Cerebellar cortex (tissue), 1 donor: Measurements from ENCODE around the gene ALPL.
A peak's percentile ranks its signal among the peaks of the same experiment; 100 is the strongest.
"Not testable (repeated sequence)": the region's sequence is repeated elsewhere in the genome, so short reads cannot be mapped to it uniquely, and the experiment has no call there.

Experiments
- DNase-seq: peaks from one replicate; pipeline ENCODE4 v3.0.0-alpha.2; 2015; ENCODE audit warnings: low spot score

ALPL gene

DNA sequence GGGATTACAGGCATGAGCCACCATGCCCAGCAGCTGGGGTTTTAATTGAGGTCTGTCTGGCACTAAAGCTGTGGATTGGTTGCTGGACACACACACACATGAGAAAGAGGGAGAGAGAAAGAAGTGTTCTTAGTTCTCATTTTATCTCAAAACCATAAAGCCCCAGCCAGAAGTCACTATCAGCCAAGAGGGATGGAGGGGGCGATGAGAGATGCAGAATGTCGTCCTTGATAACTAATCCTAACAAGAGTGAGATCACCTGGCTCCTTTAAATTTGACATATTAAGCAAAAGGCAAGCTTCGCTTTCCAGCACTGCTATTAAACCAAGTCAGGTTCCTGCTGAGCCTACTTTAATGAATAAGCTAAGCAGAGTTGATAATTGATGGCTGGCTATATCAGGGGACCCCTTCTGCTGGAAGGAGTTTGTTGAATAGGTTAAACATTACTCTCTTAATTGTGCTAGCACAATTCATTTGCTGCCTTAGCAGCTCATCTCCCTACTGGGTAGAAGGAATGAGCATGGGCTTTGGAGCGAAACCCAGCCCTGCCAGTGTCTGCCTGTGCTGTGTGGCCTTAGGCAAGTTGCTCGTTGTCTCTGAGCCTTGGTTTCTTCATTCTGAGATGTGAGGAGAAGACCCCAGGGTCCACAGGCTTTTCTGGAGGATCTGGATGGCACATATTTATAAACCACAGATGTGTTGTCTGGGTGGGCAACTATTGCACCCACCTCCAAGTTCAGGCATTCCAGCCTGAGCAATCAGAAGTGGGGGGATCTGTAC, 50.8 kb downstream of the ALPL start:
- DNase-seq = no peak

DNA sequence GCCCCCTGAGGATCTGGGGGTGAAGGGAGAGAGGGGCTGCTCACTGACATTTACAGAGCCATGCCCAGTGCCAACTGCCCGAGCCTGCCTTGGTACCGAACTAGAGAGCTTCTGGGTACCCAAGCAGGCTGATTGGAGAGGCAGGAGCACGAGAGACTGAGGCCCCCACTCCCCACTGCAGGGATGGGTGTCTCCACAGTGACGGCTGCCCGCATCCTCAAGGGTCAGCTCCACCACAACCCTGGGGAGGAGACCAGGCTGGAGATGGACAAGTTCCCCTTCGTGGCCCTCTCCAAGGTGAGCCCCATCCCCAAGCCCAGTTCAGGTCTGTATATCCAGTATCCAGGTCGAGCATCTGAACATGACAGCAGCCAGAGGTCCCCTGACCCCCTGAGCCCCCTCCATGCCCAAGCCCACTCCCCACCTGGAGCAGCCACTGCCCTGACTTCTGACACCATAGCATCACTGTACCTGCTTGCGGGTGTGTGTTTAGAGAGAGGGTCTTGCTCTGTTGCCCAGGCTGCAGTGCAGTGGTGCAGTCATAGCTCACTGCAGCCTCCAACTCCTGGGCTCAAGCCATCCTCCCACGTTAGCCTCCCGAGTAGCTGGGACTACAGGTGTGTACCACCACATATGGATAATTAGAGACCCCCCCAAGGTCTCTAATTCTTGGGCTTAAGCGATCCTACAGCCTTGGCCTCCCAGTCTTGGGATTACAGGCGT, 51.9 kb downstream of the ALPL start:
- no peak for DNase-seq

DNA sequence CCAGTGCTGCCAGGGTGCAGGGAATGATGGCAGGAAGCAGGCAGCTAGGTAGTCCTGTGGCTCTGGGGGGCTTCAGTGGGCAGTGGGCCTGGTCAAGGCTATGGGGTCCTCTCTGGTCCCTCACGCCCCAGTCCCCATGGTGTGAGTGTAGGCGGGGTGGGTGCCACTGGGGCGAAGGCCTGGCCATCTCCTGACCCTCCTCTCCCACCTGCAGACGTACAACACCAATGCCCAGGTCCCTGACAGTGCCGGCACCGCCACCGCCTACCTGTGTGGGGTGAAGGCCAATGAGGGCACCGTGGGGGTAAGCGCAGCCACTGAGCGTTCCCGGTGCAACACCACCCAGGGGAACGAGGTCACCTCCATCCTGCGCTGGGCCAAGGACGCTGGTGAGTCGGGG, 53.7 kb downstream of the ALPL start:
- no peak for DNase-seq

DNA sequence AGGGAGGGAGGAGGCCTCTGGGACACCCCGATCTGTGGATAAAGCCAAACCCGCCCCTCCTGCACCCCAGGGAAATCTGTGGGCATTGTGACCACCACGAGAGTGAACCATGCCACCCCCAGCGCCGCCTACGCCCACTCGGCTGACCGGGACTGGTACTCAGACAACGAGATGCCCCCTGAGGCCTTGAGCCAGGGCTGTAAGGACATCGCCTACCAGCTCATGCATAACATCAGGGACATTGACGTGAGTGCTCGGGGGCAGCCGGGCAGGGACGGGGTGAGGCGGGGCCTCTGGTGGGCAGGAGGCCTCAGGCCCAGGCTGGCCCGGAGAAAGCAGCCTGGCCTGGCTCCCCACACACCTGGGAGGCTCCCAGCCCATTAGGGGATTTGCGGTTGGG, 54.7 kb downstream of the ALPL start:
- DNase-seq = no peak

DNA sequence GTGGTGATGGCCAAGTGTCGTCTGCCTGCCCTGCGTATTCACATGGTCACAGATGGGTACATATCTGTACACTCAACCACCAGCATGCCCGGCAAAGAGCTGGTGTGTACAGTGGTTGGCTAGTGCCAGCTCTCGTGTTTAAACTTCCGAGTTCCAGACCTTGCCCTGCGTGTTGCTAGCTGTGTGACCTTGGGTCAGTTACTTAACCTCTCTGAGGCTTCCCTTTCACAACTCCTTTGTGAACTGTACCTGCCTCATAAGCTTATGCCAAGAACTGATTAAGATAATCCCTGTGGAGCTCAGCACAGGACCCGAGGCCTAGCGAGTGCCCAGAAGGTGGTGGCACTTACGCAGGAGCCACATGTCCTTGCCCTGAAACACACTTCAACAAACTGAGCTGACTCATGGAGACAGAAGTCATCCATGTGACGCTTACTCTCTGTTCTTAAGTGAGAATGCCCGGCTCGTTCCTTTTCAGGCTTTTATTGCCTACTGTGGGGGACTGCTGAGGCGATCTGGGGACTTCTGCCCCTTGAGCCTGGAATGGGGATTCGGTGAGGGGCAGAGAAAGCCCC, 55.4 kb downstream of the ALPL start:
- no peak for DNase-seq

DNA sequence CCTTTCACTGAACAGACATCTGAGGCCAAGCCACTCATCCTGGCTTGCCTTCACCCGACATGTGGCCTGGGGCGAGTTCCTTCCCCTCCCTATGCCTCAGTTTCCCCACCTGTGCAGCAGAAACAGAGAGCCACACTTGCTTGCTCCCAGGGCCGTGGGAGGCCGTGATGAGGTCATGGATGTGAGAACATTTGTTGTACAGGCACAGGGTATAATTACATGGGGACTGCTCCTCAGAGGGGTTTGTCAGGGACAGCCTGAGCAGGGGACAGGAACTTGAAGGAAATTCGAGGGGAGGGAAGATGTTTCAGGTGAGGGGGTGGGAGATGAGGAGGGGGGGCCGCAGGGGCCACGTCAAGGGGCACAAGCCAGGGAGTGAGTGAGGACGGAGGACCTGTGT, 56.1 kb downstream of the ALPL start:
- no peak for DNase-seq

DNA sequence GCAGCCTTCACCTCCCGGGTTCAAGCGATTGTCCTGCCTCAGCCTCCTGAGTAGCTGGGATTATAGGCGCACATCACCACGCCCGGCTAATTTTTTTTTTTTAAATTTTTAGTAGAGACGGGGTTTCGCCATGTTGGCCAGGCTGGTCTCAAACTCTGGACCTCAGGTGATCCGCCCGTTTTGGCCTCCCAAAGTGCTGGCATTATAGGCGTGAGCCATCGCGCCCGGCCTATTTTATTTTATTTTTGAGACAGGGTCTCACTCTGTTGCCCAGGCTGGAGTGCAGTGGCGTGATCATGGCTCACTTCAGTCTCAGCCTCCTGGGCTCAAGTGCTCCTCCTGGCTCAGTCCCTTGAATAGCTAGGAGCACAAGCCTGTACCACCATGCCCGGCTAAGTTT, 57.1 kb downstream of the ALPL start:
- DNase-seq = not testable (repeated sequence)

DNA sequence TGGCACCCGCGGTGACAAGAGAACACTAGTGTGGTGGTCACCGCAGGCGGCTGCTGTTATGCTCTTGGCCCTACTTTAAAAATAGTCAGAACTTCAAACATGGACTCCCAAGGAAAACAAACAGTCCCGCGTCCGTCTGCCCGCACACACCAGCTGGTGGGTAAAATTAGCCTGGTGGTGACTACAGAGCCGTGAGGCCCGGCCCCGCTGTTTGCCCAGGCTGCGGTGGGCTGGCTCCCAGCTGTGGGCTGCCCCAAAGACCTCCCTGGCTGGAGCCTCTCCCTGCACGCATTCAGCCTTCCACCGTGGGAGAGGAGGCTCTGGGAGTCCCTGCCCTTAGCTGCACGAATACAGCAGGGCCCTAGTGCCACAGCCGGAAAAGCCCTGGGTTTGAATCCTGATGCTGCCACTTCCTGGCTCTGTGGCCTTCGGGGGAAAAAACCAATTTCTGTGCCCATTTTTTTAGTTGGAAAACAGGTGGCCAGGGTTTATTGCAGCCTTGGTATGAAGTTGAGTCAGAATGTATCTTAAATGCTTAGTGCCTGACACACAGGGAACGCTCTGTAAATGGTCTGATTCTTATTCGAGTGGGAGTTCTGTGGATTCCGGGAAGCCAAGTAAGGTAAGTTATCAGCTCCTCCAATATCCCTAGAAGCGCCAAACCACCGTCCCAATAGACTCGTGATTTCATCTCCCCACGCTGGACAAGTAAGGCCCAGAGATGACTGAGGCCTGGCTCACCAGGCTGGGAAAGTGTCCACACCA, 58.2 kb downstream of the ALPL start:
- no peak for DNase-seq

DNA sequence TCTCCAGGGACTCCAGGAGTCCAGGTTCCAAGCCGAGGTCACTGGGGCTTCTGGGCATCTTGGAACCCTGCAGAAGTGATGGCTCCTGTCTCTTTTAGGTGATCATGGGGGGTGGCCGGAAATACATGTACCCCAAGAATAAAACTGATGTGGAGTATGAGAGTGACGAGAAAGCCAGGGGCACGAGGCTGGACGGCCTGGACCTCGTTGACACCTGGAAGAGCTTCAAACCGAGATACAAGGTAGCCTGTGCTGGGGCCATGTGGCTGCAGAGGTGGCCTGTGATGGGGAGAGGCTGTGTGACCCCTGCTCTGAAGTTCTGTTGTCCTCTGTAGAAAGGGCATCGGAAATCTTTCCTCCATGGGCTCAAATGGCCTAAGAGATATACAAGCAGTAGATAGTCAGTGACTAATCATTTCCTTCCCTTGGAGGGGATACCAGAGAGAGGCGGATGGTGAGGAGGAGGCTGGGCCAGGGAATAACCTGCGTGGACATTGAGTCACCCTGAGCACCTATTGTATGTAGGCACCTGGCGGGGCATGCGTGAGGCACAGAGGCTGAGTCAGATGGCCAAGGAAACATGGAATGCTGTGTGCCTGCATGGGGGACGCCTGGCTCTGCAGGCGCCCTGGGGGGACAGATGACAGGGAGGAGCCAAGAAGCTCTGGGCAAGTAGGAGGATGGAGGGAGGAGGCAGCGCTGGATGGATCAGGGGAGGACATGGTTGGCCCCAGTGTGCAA, 59.0 kb downstream of the ALPL start:
- peak; percentile 47 for DNase-seq

DNA sequence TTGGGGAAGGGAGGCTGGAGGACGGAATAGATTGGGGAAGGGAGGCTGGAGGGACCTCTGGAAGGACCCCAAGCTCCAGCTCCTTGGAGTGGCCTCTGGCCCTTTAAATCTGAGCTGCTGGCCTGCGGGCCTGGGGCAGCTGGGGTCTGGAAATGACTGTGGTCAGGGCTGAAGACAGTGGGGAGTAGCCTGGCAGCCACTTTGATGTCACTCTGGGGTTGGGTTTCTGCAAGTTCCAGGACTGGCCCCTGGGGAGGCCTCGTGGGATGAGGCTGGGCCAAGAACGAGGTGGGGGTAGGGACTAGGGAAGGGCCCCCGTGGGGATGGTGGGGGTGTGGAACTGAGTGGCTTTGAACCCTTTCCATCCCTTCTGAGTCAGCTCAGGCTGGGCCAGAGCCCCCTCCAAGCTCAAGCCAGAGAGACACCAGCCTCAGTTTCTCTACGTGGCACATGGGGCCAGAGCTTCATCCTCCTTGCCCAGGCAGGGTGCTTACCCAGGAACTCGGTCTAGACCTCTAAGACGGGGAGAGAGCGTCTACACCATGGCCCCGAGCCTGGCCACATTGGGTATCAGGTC, 59.7 kb downstream of the ALPL start:
- DNase-seq = no peak

DNA sequence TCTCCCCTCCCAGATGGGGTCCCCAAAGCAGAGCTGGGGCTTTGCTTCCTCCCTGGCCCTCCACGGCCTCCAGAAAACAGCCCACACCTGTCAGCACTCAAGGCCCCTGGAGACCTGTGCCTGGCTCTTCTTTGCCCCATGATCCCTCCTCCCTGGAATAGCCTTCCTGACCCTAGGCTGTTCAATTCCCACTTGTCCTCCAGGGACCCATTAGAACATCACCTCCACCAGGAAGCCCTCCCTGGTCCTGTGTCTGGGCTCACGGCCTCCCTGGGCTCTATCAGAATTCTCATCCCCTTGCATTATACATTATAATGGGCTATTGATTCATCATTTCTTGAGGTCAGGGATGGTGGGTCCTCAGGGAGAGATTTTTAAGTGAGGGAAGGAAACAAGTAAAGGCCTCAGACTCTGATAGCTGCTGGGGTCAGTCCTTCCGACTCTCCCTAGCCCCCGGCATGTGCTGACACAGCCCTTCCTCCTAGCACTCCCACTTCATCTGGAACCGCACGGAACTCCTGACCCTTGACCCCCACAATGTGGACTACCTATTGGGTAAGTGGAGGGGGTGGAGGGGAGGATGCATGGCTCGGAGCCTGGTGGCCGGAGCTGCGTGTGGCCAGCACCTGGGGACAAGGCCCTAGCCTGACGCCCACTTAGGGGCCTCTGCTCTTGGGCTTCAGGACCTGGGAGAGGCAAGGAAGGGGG, 60.8 kb downstream of the ALPL start:
- no peak for DNase-seq

DNA sequence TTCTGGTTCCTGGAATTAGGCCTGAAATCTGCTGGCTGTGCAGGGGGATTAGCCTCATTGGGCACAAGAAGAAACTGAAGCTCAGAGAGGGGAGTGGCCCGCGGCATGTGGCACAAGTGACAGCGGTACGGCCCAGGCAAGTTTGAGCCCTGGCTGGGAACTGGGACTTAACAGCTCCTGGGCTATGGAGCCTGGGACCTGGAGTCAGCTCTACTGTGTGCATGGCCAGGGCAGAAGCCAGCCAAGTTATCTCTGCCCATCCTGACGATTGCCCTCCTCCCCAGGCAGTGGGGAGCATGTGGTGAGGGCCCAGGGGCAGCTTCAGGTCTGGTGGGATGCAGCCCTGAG, 61.3 kb downstream of the ALPL start:
- no peak for DNase-seq

DNA sequence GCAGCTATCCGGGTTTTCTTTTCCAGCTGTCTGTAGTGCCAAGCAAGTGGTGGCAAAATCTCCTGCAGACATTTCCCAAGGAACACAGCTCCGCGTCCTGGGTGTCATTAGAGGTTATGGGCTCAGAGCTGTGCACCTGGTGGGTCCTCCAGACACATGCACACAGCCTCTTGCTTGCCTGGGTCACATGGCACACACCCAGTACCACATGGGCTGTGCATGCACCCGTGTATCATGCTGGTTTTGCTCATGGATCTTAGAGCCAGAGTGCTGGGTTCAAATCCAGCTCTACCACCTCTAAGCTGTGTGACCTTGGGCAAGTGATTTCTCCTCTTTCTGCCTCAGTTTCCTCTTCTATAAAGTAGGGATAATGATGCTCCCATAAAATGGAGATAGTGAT, 61.7 kb downstream of the ALPL start:
- DNase-seq = no peak

DNA sequence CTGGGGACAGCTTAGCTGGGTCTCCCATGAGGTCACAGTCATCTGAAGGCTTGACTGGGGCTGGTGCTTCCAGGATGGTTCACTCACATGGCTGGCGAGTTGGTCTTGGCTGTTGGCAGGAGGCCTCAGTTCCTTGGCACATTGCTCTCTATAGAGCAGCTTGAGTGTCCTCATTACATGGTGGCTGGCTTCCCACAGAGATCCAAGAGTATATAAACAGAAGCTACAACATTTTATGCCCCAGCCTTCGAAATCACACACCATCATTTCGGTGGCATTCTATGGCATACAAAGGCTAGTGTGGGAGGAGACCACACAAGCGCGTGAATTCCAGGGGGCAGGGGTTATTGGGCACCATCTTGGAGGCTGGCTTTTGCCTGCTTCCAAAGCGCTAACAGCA, 63.0 kb downstream of the ALPL start:
- peak; percentile 19 for DNase-seq

DNA sequence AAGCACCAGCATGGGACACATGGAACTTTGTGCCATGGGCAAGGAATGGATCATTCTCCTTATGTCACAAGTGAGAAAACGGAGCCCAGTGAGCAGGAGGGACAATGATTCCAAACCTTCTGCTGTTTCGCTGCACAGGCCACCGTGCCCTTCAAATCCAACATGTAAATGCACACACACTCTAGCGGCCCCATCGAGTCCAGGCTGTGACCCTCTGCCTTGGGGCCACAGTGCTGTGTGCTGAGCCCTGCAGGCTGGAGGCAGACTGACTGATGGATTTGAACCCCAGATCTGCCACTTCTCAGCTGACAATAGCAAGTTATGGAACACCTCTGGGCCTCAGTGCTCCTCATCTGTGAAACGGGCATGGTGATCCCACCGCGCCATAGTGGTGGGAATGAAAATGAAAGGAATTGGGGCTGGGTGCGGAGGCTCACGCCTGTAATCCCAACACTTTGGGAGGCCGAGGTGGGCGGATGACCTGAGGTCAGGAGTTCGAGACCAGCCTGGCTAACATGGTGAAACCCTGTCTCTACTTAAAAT, 63.6 kb downstream of the ALPL start:
- no peak for DNase-seq

DNA sequence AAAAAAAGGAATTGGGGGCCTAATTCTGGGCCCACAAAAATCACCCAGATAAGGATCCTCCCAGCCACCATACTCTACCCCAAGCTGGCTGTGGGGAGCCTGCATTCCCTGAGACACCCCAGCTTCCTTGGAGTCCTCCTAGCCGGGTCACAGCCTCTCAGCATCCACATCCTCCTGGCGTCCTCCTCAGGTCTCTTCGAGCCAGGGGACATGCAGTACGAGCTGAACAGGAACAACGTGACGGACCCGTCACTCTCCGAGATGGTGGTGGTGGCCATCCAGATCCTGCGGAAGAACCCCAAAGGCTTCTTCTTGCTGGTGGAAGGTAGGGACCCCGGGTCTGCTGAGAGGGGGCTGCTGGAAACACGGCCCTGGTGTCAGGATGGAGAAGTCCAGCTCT, 64.3 kb downstream of the ALPL start:
- DNase-seq = no peak

DNA sequence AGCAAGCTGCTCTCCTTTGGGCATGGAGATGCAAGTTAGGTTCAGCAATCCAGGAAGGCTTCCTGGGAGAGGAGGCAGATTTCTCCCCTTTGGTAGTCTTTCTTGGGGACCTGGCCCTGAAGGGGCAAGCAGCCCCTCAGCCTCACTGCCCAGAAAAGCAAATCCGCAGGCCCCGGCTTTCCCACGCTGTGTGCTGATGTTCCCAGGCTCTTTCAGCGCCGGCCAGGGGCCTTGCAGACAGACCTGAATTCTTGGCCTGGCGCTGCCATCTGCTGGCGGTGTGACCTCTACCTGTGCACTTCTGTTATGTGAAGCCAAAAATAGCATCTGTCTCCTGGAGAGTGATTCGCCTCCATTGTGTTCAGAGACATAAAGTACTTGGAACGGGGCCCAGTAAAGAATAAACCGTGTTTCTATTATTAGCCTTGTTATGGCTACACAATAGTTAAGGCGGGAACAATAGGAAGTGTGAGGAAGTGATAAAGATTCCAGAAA, 64.8 kb downstream of the ALPL start:
- DNase-seq = peak; percentile 95

DNA sequence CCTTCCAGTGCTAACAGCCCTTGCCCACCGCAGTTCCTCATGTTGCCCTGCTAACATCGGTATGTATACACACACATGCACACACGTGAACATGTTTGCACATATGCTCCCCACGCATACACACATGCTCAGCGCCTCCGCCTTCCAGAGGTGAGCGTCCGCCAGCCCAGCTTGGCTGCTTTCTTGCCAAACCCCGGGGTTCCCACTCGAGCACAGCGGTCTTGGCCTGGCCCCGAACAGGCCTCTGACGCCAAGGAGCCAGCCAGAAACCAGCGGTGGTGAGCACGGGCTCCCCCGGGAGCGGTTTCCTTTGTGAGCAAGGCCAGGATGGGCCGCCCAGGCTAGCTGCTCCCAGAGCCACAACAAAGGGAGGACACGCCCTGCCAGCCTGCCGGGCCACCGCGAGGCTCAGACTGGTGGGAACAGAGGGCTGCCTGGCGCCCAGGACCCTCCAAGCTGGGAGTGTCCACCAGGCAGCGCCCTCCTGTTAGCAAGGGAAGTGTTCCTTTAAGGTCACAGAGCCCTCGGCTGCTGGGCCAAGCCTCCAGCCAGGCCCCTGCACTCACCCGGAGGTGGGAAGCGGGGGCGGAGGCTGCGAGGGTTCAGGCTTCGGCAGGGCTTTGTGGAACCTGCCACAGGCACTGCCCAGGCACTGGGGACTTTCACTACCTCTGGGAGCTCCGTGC, 65.4 kb downstream of the ALPL start:
- DNase-seq = no peak

DNA sequence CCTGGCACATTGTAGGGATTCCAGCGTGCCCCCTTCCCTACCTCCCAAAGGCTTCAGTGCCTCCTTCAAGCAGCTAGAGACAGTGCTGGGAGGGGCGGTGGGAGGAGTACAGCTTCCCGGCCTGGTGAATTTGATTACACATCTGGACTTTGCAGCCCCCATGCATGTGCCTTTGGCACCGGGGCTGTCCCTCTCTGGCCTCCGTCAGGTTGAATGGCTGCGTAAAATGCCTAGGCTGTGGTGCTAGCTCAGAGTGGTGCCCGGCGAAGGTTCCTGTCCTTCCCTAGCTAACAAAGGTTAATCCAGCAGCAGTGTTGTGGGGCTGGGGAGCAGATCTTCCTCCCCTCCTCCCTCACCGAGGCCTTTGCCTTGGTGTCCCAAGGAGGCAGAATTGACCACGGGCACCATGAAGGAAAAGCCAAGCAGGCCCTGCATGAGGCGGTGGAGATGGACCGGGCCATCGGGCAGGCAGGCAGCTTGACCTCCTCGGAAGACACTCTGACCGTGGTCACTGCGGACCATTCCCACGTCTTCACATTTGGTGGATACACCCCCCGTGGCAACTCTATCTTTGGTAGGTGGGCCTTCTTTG, 66.2 kb downstream of the ALPL start:
- no peak for DNase-seq
